A549 treated with CpdA at 1 μM for 4 hours (cell line): ENCODE data around the gene UROS. TPM values are rescaled to one million over a fixed set of nuclear protein-coding genes. Genes with fewer than 3 reads are reported as not detected.

Experiments used
- total RNA-seq: library from RNA; stranded (reverse); fragments of 200-300 nt; extraction: Qiagen RNA extraction; gene quantifications from 5 replicates; pipeline ENCODE4 v1.2.3, GENCODE V29; 2022; ENCODE audit warnings: low read depth

UROS gene
- 59.8 to 62.7 TPM (median 61.0 TPM) in 5 replicates for total RNA-seq

DNA sequence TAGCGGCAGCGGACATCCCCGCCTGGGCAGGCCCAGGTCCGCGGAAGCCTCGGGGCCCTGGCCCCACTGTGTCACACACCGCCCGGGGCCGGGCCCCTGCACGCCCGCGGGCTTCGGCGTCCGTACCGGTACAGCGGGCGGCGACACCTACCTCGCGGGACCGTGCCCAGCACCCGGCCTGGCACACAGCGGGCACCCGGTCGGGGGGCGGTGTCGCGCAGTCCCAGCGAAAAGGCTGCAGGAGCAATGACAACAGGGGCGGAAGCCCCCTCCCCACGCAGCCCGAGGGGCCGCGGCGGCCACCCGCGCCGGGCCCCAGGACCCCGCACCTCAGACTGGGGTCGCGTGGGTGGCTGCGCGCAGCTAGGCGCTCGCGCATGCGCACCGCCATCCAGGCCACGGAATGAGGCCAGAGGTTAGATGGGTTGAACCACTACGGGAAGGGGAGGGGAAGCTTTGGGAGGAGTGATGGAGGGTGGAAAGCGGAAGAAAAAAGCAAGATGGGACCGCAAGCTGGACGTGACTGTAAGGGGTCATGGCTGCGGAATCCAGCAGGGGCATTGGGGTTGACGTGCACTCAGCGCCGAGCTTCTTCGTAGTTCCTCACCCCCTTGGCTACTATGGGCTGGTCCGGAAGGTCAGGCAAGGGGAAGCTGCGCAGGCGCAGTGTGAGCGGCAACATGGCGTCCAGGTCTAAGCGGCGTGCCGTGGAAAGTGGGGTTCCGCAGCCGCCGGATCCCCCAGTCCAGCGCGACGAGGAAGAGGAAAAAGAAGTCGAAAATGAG lies at the start of gene UROS, which contains the start of gene BCCIP:
UROS (minus strand) TSS at position 381 of the 785 bp plus-strand sequence. CDS start 6,759 bp downstream, outside the sequence.
BCCIP (plus strand) TSS at position 669 of the 785 bp plus-strand sequence; CDS start at position 681, 12 bp downstream.

DNA sequence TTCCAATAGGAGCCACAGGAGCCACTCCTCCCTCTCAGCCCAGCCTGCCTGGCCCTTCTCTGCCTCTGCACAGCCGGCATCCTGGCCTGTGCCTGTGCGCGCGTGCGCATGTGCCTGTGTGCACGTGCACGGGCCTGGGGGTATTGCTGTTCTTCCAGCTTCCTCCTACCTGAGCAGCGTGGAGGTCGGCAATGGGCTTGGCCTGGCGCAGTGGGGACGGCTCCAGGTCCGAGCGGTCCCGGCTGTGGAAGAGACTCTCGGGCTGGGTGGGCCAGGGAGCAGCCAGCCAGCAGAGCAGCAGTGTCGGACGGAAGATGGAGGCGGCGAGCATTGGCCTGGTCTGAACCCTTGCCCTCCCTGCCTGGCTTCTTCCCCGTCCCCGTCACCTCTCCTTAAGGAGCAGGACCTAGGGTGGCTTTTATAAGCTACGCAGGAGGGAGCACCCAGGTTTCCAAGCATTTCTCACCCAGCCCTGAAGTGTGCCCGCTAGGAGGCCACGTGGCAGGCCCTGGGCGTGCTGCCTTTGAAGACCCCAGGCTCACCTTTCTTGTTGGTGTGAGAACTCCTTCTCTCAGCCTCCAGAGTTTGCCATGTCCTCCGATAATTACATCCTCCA lies 47.5 kb downstream of the UROS start, which contains the start of gene MMP21:
MMP21 (minus strand) TSS at position 331 of the 616 bp plus-strand sequence; CDS start at position 331, 0 bp downstream.

Other genes starting within 250 kb of the UROS start
- not detected in 5 replicates for gene TEX36, start 140.1 kb downstream of the UROS start, total RNA-seq
- gene EDRF1, start 103.5 kb downstream of the UROS start, total RNA-seq, result 16.4 to 18.9 TPM (median 16.7 TPM) in 5 replicates
- 0.13 TPM in 1 of 5 replicates, not detected in the others for gene MMP21, start 47.4 kb downstream of the UROS start, total RNA-seq
- gene BCCIP, start 288 bp upstream of the UROS start, total RNA-seq, result 116 to 138 TPM (median 121 TPM) in 5 replicates
- gene DHX32, start 58.0 kb upstream of the UROS start, total RNA-seq, result 34.7 to 53.3 TPM (median 46.1 TPM) in 5 replicates
- 3.1 to 3.8 TPM (median 3.7 TPM) in 5 replicates for gene FANK1, start 73.3 kb upstream of the UROS start, total RNA-seq